Gastroesophageal sphincter (tissue), 3 donors: ENCODE data around the gene JSRP1.

Experiments
- CTCF ChIP-seq, 4 experiments: fragments of 200-600 bp in 2 of 4; fragments of 450-650 bp in 2 of 4; sonication (generic) in 1 of 4; IDR thresholded peaks; one replicate each; pipeline ENCODE4 v1.5.1; 2017 to 2019; ENCODE audit warnings: antibody characterized with exemption in 4 of 4, mild to moderate bottlenecking in 2 of 4, moderate library complexity in 2 of 4
- POLR2A ChIP-seq, 2 donors: fragments of 450-650 bp; IDR thresholded peaks; one replicate each; pipeline ENCODE4 v1.6.1; 2017; ENCODE audit warnings: antibody characterized with exemption in 2 of 2, mild to moderate bottlenecking in 2 of 2, moderate library complexity in 1 of 2
- POLR2AphosphoS5 ChIP-seq: sonication (generic); formaldehyde crosslinking; IDR thresholded peaks from one replicate; pipeline ENCODE4 v1.6.1; 2017; ENCODE audit warnings: antibody characterized with exemption

- TF ChIP-seq CTCF (IDR thresholded peaks at IDR 0.05): no peak
- no peak for TF ChIP-seq POLR2A (IDR thresholded peaks at IDR 0.05)
- no peak for TF ChIP-seq POLR2AphosphoS5
Measured at GRCh38 chr19:2240881-2241760, 15.1 kb downstream of the JSRP1 start.
